TTC549 (cell line): Measurements from ENCODE around the gene BLACAT1.

Experiments
- FAIRE-seq: peaks from 2 replicates; lab custom pipeline; 2012; peaks lifted over from hg19 to GRCh38; lab: Jason Lieb, UNC

BLACAT1 gene

GRCh38 chr1:205455581-205456382, at the start of gene BLACAT1:
Gene BLACAT1, minus strand, starts transcription at chr1:205456045.
- FAIRE-seq = no peak

- no peak for FAIRE-seq
Measured at GRCh38 chr1:205505076-205505729, 49.4 kb upstream of the BLACAT1 start.

GRCh38 chr1:205504311-205505075, 48.6 kb upstream of the BLACAT1 start, which contains the start of gene CDK18:
Gene CDK18, plus strand, starts transcription at chr1:205504669. Its CDS starts 18,499 bp downstream, at chr1:205523168.
- FAIRE-seq = no peak

GRCh38 chr1:205502992-205503391, 47.1 kb upstream of the BLACAT1 start:
- FAIRE-seq = no peak

GRCh38 chr1:205502111-205502810, 46.4 kb upstream of the BLACAT1 start:
- FAIRE-seq = no peak

GRCh38 chr1:205500240-205501233, 44.7 kb upstream of the BLACAT1 start:
- FAIRE-seq = no peak

GRCh38 chr1:205499789-205500188, 43.9 kb upstream of the BLACAT1 start:
- FAIRE-seq = no peak

- no peak for FAIRE-seq
Measured at GRCh38 chr1:205497351-205497750, 41.5 kb upstream of the BLACAT1 start.

GRCh38 chr1:205496661-205497060, 40.8 kb upstream of the BLACAT1 start:
- FAIRE-seq = no peak

- no peak for FAIRE-seq
Measured at GRCh38 chr1:205495237-205495823, 39.5 kb upstream of the BLACAT1 start.

GRCh38 chr1:205494115-205494514, 38.3 kb upstream of the BLACAT1 start:
- no peak for FAIRE-seq

- FAIRE-seq = no peak
Measured at GRCh38 chr1:205493241-205494085, 37.6 kb upstream of the BLACAT1 start.

GRCh38 chr1:205492774-205493173, 36.9 kb upstream of the BLACAT1 start:
- no peak for FAIRE-seq

- FAIRE-seq = no peak
Measured at GRCh38 chr1:205492201-205492667, 36.4 kb upstream of the BLACAT1 start.

- FAIRE-seq = no peak
Measured at GRCh38 chr1:205491794-205492193, 35.9 kb upstream of the BLACAT1 start.

GRCh38 chr1:205488074-205488723, 32.4 kb upstream of the BLACAT1 start:
- FAIRE-seq = peak; percentile 80

GRCh38 chr1:205486258-205486657, 30.4 kb upstream of the BLACAT1 start:
- FAIRE-seq = no peak

GRCh38 chr1:205484985-205485967, 29.4 kb upstream of the BLACAT1 start:
- peak; percentile 88 for FAIRE-seq
